Breast epithelium (tissue), 3 donors: Measurements from ENCODE around the gene PRTFDC1.

Source experiments
- POLR2A ChIP-seq: fragments of 450-650 bp; IDR thresholded peaks from one replicate; pipeline ENCODE4 v1.6.1; 2016; ENCODE audit warnings: antibody characterized with exemption, mild to moderate bottlenecking, moderate library complexity
- POLR2AphosphoS5 ChIP-seq, 3 donors: sonication (generic); formaldehyde crosslinking; IDR thresholded peaks; one replicate each; pipeline ENCODE4 v1.6.1; 2017; ENCODE audit warnings: antibody characterized with exemption in 3 of 3
- TF ChIP-seq, protein P1 (sequence below), 3 donors: fragments of 450-650 bp; IDR thresholded peaks; one replicate each; pipeline ENCODE4 v1.5.1; 2016 to 2017; ENCODE audit warnings: antibody characterized with exemption in 3 of 3, mild to moderate bottlenecking in 3 of 3, moderate library complexity in 3 of 3

DNA sequence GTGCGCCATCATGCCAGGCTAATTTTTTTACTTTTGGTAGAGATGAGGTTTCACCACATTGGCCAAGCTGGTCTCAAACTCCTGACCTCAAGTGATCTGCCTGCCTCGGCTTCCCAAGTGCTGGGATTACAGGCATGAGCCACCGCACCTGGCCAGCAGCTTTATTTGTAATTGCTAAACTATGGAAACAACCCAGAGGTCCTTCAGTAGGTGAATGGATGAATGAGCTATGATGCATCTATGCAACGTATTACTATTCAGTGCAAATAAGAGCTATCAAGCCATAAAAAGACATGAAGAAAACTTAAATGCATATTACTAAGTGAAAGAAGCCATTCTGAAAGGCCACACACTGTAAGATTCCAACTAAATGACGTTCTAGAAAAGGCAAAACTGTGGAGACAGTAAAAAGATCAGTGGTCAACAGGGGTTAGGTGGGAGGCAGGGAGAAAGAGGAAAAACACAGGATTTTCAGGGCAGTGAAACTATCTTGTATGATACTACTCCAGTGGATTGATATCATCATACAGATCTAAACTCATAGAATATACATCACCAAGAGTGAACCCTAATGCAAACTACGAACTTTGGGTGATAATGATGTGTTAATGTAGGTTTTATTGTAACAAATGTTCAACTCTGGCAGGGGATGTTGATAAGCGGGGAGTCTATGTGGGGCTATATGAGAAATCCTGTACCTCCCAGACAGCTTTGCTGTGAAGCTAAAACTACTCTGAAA, 66.7 kb downstream of the PRTFDC1 start:
- TF ChIP-seq, protein P1, sequence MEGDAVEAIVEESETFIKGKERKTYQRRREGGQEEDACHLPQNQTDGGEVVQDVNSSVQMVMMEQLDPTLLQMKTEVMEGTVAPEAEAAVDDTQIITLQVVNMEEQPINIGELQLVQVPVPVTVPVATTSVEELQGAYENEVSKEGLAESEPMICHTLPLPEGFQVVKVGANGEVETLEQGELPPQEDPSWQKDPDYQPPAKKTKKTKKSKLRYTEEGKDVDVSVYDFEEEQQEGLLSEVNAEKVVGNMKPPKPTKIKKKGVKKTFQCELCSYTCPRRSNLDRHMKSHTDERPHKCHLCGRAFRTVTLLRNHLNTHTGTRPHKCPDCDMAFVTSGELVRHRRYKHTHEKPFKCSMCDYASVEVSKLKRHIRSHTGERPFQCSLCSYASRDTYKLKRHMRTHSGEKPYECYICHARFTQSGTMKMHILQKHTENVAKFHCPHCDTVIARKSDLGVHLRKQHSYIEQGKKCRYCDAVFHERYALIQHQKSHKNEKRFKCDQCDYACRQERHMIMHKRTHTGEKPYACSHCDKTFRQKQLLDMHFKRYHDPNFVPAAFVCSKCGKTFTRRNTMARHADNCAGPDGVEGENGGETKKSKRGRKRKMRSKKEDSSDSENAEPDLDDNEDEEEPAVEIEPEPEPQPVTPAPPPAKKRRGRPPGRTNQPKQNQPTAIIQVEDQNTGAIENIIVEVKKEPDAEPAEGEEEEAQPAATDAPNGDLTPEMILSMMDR (IDR thresholded peaks at IDR 0.05) = no peak
- TF ChIP-seq POLR2A (no peak), POLR2AphosphoS5 (IDR thresholded peaks at IDR 0.05) (no peak)
